HepG2 (cell line): ENCODE results near the gene AMIGO3. TPM values are rescaled to one million over a fixed set of nuclear protein-coding genes. Genes with fewer than 3 reads are reported as not detected.
A peak's percentile ranks its signal among the peaks of the same experiment; 100 is the strongest.

Source experiments
- ARNT ChIP-seq: fragments of 450-650 bp; IDR thresholded peaks from 2 replicates; pipeline ENCODE4 v1.6.1; 2017
- CBX5 ChIP-seq: sonication (generic); formaldehyde crosslinking; IDR thresholded peaks from 2 replicates; pipeline ENCODE4 v1.4.0; 2020; ENCODE audit warnings: missing genetic modification reagents, borderline replicate concordance
- CREM ChIP-seq, 2 experiments: sonication (generic) in 1 of 2; formaldehyde crosslinking in 1 of 2; IDR thresholded peaks; 2 replicates each; pipeline versions ENCODE4 v1.4.0 to v1.6.1; 2016 to 2020; ENCODE audit warnings: antibody characterized with exemption in 1 of 2, mild to moderate bottlenecking in 1 of 2, missing genetic modification reagents in 1 of 2
- FOXO4 ChIP-seq: sonication (generic); formaldehyde crosslinking; conservative IDR thresholded peaks from 2 replicates; pipeline ENCODE4 v1.8.1; 2023; ENCODE audit warnings: missing genetic modification reagents
- GABPB1 ChIP-seq: IDR thresholded peaks from 2 replicates; pipeline ENCODE4 v1.6.1; 2016; ENCODE audit warnings: mild to moderate bottlenecking, missing genetic modification reagents, moderate library complexity, missing compliant biosample characterization
- HNF1B ChIP-seq: sonication (generic); formaldehyde crosslinking; IDR thresholded peaks from 2 replicates; pipeline ENCODE4 v1.5.1; 2020; ENCODE audit warnings: mild to moderate bottlenecking, moderate library complexity, missing genetic modification reagents
- KDM3A ChIP-seq: IDR thresholded peaks from 2 replicates; pipeline ENCODE4 v1.6.1; 2018; ENCODE audit warnings: low read depth, missing compliant biosample characterization
- KDM6A ChIP-seq: IDR thresholded peaks from 2 replicates; pipeline ENCODE4 v1.6.1; 2016; ENCODE audit warnings: low read depth
- KLF11 ChIP-seq: IDR thresholded peaks from 2 replicates; pipeline ENCODE4 v1.6.1; 2016; ENCODE audit warnings: missing compliant biosample characterization
- NFKB2 ChIP-seq: sonication (generic); formaldehyde crosslinking; IDR thresholded peaks from 2 replicates; pipeline ENCODE4 v1.4.0; 2020; ENCODE audit warnings: missing genetic modification reagents, borderline replicate concordance
- PPARG ChIP-seq: conservative IDR thresholded peaks from 2 replicates; pipeline ENCODE4 v1.6.1; 2016; ENCODE audit warnings: missing biosample characterization, missing genetic modification reagents
- RCOR2 ChIP-seq: IDR thresholded peaks from 2 replicates; pipeline ENCODE4 v1.6.1; 2016; ENCODE audit warnings: missing biosample characterization, missing genetic modification reagents
- SMAD3 ChIP-seq: sonication (generic); formaldehyde crosslinking; IDR thresholded peaks from 2 replicates; pipeline ENCODE4 v1.4.0; 2020; ENCODE audit warnings: missing genetic modification reagents
- SP5 ChIP-seq: IDR thresholded peaks from 2 replicates; pipeline ENCODE4 v1.6.1; 2016; ENCODE audit warnings: low read depth, borderline replicate concordance
- ZBED4 ChIP-seq: sonication (generic); formaldehyde crosslinking; IDR thresholded peaks from 2 replicates; pipeline ENCODE4 v1.4.0; 2020; ENCODE audit warnings: missing genetic modification reagents, borderline replicate concordance
- ZBTB39 ChIP-seq: sonication (generic); formaldehyde crosslinking; IDR thresholded peaks from 2 replicates; pipeline ENCODE4 v1.5.0; 2020; ENCODE audit warnings: missing genetic modification reagents
- ZMYM3 ChIP-seq: sonication (generic); formaldehyde crosslinking; IDR thresholded peaks from 2 replicates; pipeline ENCODE4 v1.5.1; 2020; ENCODE audit warnings: mild to moderate bottlenecking, missing genetic modification reagents
- ZNF253 ChIP-seq: sonication (generic); formaldehyde crosslinking; IDR thresholded peaks from 2 replicates; pipeline ENCODE4 v1.8.0; 2022; ENCODE audit warnings: mild to moderate bottlenecking, missing genetic modification reagents, borderline replicate concordance
- ZNF644 ChIP-seq: IDR thresholded peaks from 2 replicates; pipeline ENCODE4 v1.6.1; 2016; ENCODE audit warnings: low read depth
- ZNF780A ChIP-seq: sonication (generic); formaldehyde crosslinking; IDR thresholded peaks from 2 replicates; pipeline ENCODE4 v1.8.0; 2022; ENCODE audit warnings: mild to moderate bottlenecking, missing genetic modification reagents, moderate library complexity
- ZNF788 ChIP-seq: sonication (generic); formaldehyde crosslinking; IDR thresholded peaks from 2 replicates; pipeline ENCODE4 v1.5.0; 2020; ENCODE audit warnings: mild to moderate bottlenecking, missing genetic modification reagents, borderline replicate concordance
- polyA plus RNA-seq, 8 experiments: library from polyadenylated mRNA; depleted of rRNA in 3 of 8; stranded (reverse) in 7 of 8; unstranded in 1 of 8; fragments of >200 nt; fragmentation: Illumina TruSeq in 4 of 8; extraction: Trizol in 4 of 8; gene quantifications; 2 replicates each; pipeline versions ENCODE4 v1.2.1 to v1.2.3, GENCODE V29; 2011 to 2016; ENCODE audit warnings: low read depth in 4 of 8, missing spikeins in 1 of 8, mixed read lengths in 1 of 8; ENCODE audit not compliant: insufficient read depth in 1 of 8
- total RNA-seq, 5 experiments: library from RNA; depleted of rRNA; stranded (reverse); fragments of >200 nt; fragmentation: Illumina TruSeq; extraction: Trizol; gene quantifications; 2 replicates each; pipeline ENCODE4 v1.2.3, GENCODE V29; 2016; ENCODE audit warnings: low read depth in 1 of 5

AMIGO3 gene
- total and polyA plus RNA-seq, 2 of the 13 experiments (the other 11 are each of a cell fraction or from before 2014, with no cell fraction given) = 0.35 TPM; not detected in 1

GRCh38 chr3:49668414-49668797, 51.1 kb downstream of the AMIGO3 start (continued):
- no peak for TF ChIP-seq FOXO4 (CRISPR knock-in tag)
- peak; percentile 61; the same call in 1 of the 2 replicates for TF ChIP-seq HNF1B
- 0 out of 2 replicates have a peak, but pooled peaks have one; percentile 47 for TF ChIP-seq PPARG (CRISPR knock-in tag)
- peak; percentile 50; the same call in 1 of the 2 replicates for TF ChIP-seq NFKB2 (CRISPR knock-in tag)
- no peak for TF ChIP-seq ZNF253
- TF ChIP-seq ARNT = no peak
- 0 out of 2 replicates have a peak, but pooled peaks have one; percentile 58 for TF ChIP-seq ZNF644 (CRISPR knock-in tag)
- peak; percentile 88 for TF ChIP-seq SP5 (CRISPR knock-in tag)
- TF ChIP-seq ZNF788 (CRISPR knock-in tag) = peak; percentile 64; the same call in 1 of the 2 replicates
- TF ChIP-seq SMAD3 (CRISPR knock-in tag) = peak; percentile 61; the same call in 1 of the 2 replicates
- TF ChIP-seq CBX5 (CRISPR knock-in tag) = peak; percentile 87; the same call in 1 of the 2 replicates
- TF ChIP-seq KDM3A = peak; percentile 84
- TF ChIP-seq ZBTB39 = no peak
- TF ChIP-seq RCOR2 (CRISPR knock-in tag) = peak; percentile 70; the same call in 1 of the 2 replicates
- TF ChIP-seq ZBED4 (CRISPR knock-in tag) = peak; percentile 49; the same call in 1 of the 2 replicates
- TF ChIP-seq CREM (IDR thresholded peaks at IDR 0.05) = peak; percentile 34; the same call in 1 of the 2 replicates
- TF ChIP-seq CREM (CRISPR knock-in tag; IDR thresholded peaks at IDR 0.05) = no peak
- peak; percentile 59 for TF ChIP-seq GABPB1 (CRISPR knock-in tag)
- TF ChIP-seq ZMYM3 (CRISPR knock-in tag) = 0 out of 2 replicates have a peak, but pooled peaks have one; percentile 33
- TF ChIP-seq KLF11 (CRISPR knock-in tag) = no peak
- TF ChIP-seq ZNF780A = no peak
- peak; percentile 74 for TF ChIP-seq KDM6A (CRISPR knock-in tag)
- TF ChIP-seq, all 625 proteins: peak for 174
